ENCODE measurements around the gene RNF144B. TPM values are rescaled to one million over a fixed set of nuclear protein-coding genes. Genes with fewer than 3 reads are reported as not detected.

Gene RNF144B
- polyA plus RNA-seq, 3 donors = 25.6 to 31.0 (median 27.9) TPM

DNA sequence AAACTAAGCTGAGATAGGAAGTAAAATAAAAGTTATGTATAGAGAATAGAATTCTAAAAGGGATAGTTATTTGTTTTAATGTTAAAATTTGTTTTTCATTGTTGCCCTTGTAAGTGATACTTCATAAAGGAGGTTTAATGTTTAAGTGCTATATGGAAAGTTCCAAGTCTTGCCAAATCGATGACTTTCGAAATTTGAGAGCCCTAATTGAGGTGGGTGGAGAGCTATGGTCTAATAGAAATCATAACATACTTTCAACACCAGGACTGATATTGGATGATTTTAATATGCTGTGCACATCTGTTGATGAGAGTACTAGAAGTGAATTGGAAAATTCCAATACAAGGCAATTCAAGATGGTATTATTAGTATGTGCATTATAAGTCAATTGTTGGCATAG, 64.6 kb downstream of the RNF144B start:
- no CpG with 5 or more reads among the region's 2 CpGs for WGBS (ENCODE audit: insufficient coverage)
- TF ChIP-seq, protein P1, sequence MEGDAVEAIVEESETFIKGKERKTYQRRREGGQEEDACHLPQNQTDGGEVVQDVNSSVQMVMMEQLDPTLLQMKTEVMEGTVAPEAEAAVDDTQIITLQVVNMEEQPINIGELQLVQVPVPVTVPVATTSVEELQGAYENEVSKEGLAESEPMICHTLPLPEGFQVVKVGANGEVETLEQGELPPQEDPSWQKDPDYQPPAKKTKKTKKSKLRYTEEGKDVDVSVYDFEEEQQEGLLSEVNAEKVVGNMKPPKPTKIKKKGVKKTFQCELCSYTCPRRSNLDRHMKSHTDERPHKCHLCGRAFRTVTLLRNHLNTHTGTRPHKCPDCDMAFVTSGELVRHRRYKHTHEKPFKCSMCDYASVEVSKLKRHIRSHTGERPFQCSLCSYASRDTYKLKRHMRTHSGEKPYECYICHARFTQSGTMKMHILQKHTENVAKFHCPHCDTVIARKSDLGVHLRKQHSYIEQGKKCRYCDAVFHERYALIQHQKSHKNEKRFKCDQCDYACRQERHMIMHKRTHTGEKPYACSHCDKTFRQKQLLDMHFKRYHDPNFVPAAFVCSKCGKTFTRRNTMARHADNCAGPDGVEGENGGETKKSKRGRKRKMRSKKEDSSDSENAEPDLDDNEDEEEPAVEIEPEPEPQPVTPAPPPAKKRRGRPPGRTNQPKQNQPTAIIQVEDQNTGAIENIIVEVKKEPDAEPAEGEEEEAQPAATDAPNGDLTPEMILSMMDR (IDR thresholded peaks at IDR 0.05) = no peak
- H3K27me3 ChIP-seq (ENCODE audit: control insufficient read depth in 2 of 2, insufficient read depth in 2 of 2, low read length in 2 of 2) = no peaks in the 10 kb centered on the region
- intact Hi-C loops (cut with micrococcal nuclease) = no loop called here
- peaks cover 7 to 71% of the 10 kb centered on the region in 2 donors for H3K36me3 ChIP-seq (replicated peaks in 1 of 2; ENCODE audit: control insufficient read depth in 1 of 2, insufficient read depth in 2 of 2, low read length in 2 of 2)
- no peak for DNase-seq
- H3K27ac ChIP-seq (ENCODE audit: low read depth in 1 of 2, low read length in 2 of 2) = peak overlapping the region in 1 of 2 donors; percentile 26
- peak overlapping the region in 1 of 7 donors; percentile 11 for H3K27ac Mint-ChIP-seq
- no peak overlapping the region for H2AFZ ChIP-seq (ENCODE audit: insufficient read depth, low read depth, low read length, poor library complexity, severe bottlenecking)
- no peaks in the 10 kb centered on the region for H3K4me1 ChIP-seq (ENCODE audit: control insufficient read depth in 1 of 2, insufficient read depth in 2 of 2, low read length in 2 of 2)
- no peak overlapping the region for H3K9ac ChIP-seq (ENCODE audit: insufficient read depth, low read length, poor library complexity, severe bottlenecking)
- peaks cover 100% of the 10 kb centered on the region for H4K20me1 ChIP-seq (ENCODE audit: insufficient read depth, low read length)
- peaks cover 66% of the 10 kb centered on the region for H3K79me2 ChIP-seq (ENCODE audit: insufficient read depth, low read length)
- no peak overlapping the region for H3K4me3 Mint-ChIP-seq
- no peaks in the 10 kb centered on the region for H3K9me3 ChIP-seq (replicated peaks in 1 of 2; ENCODE audit: control insufficient read depth in 1 of 2, insufficient read depth in 1 of 2, low read length in 2 of 2)
- no peak overlapping the region for H3K4me2 ChIP-seq (replicated peaks; ENCODE audit: extremely low read depth, low read length, poor library complexity, severe bottlenecking)
- H3K9me3 Mint-ChIP-seq = peaks cover 0 to 1% (median 0%) of the 10 kb centered on the region in 7 donors
- no peak overlapping the region for H3K4me3 ChIP-seq (replicated peaks in 1 of 3; ENCODE audit: low read depth in 2 of 3, low read length in 3 of 3)
- H3K4me1 Mint-ChIP-seq = peaks cover 10% of the 10 kb centered on the region
- peaks cover 25 to 52% of the 10 kb centered on the region in 2 donors for H3K36me3 Mint-ChIP-seq
- H3K27me3 Mint-ChIP-seq (ENCODE audit: low read depth in 3 of 3) = no peaks in the 10 kb centered on the region

DNA sequence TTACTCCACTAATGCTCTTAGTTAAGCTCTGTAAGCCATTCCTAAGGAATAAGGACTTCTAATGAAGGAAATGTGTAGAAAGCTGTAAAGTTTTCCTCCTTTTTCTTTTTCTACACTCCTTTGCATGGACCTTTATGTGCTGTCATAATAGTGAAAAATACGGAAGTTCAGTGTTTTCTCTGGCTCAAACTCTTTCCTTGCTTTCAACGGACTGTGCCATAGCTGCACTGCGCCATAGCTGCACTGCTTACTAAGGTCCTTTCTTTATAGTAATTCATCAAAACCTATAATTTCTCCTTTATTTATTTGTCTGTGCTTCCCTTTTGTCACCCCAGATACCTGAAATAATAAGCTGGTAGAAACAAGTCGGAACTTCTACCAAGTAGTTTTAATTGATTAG, 67.3 kb downstream of the RNF144B start:
- 100% methylated on average over 2 of the region's 4 CpGs for WGBS (ENCODE audit: insufficient coverage)
- Mint-ChIP-seq H3K4me3 (no peak overlapping the region), H3K4me1 (peaks cover 8% of the 10 kb centered on the region), H3K27ac (no peak overlapping the region), H3K27me3 (ENCODE audit: low read depth in 3 of 3) (no peaks in the 10 kb centered on the region), H3K9me3 (peaks cover 0 to 4% (median 0%) of the 10 kb centered on the region in 7 donors), H3K36me3 (peaks cover 49 to 78% of the 10 kb centered on the region in 2 donors)
- no peak for DNase-seq
- intact Hi-C loops (cut with micrococcal nuclease) = no loop called here
- no peak overlapping the region for H3K27ac ChIP-seq (ENCODE audit: low read depth in 1 of 2, low read length in 2 of 2)
- H3K4me2 ChIP-seq (replicated peaks; ENCODE audit: extremely low read depth, low read length, poor library complexity, severe bottlenecking) = no peak overlapping the region
- TF ChIP-seq, protein P1 (IDR thresholded peaks at IDR 0.05) = no peak
- peaks cover 55% of the 10 kb centered on the region for H3K79me2 ChIP-seq (ENCODE audit: insufficient read depth, low read length)
- H3K9me3 ChIP-seq (replicated peaks in 1 of 2; ENCODE audit: control insufficient read depth in 1 of 2, insufficient read depth in 1 of 2, low read length in 2 of 2) = no peaks in the 10 kb centered on the region
- H3K4me3 ChIP-seq (replicated peaks in 1 of 3; ENCODE audit: low read depth in 2 of 3, low read length in 3 of 3) = no peak overlapping the region
- H3K36me3 ChIP-seq (replicated peaks in 1 of 2; ENCODE audit: control insufficient read depth in 1 of 2, insufficient read depth in 2 of 2, low read length in 2 of 2) = peaks cover 29 to 76% of the 10 kb centered on the region in 2 donors
- H4K20me1 ChIP-seq (ENCODE audit: insufficient read depth, low read length) = peaks cover 100% of the 10 kb centered on the region
- H3K9ac ChIP-seq (ENCODE audit: insufficient read depth, low read length, poor library complexity, severe bottlenecking) = no peak overlapping the region
- no peaks in the 10 kb centered on the region for H3K27me3 ChIP-seq (ENCODE audit: control insufficient read depth in 2 of 2, insufficient read depth in 2 of 2, low read length in 2 of 2)
- H3K4me1 ChIP-seq (ENCODE audit: control insufficient read depth in 1 of 2, insufficient read depth in 2 of 2, low read length in 2 of 2) = no peaks in the 10 kb centered on the region
- H2AFZ ChIP-seq (ENCODE audit: insufficient read depth, low read depth, low read length, poor library complexity, severe bottlenecking) = no peak overlapping the region
